GM10248 (cell line): ENCODE measurements around the gene INTS4.
"Not testable (repeated sequence)": the region's sequence is repeated elsewhere in the genome, so short reads cannot be mapped to it uniquely, and the experiment has no call there.

Experiments used
- CTCF ChIA-PET: fragments of 300-600 bp; sonication (Branson Sonifier 250); formaldehyde crosslinking; extraction: SDS; loops from one replicate; lab custom pipeline; 2021; ENCODE audit warnings: antibody characterized with exemption; lab: Yijun Ruan, JAX
- POLR2A ChIA-PET: fragments of 350-650 bp; sonication (Branson Sonifier 250); formaldehyde crosslinking; extraction: SDS; loops from one replicate; lab custom pipeline; 2020; ENCODE audit warnings: antibody characterized with exemption; lab: Yijun Ruan, JAX
- DNase-seq: peaks from one replicate; pipeline ENCODE4 v3.0.0; 2012; ENCODE audit errors: extremely low spot score
- TF ChIP-seq, protein P1 (sequence below): IDR thresholded peaks from 2 replicates; pipeline ENCODE4 v1.5.1; 2012; ENCODE audit warnings: mild to moderate bottlenecking, low read depth; ENCODE audit errors: extremely low read depth, missing control alignments, control extremely low read depth

INTS4 gene

DNA sequence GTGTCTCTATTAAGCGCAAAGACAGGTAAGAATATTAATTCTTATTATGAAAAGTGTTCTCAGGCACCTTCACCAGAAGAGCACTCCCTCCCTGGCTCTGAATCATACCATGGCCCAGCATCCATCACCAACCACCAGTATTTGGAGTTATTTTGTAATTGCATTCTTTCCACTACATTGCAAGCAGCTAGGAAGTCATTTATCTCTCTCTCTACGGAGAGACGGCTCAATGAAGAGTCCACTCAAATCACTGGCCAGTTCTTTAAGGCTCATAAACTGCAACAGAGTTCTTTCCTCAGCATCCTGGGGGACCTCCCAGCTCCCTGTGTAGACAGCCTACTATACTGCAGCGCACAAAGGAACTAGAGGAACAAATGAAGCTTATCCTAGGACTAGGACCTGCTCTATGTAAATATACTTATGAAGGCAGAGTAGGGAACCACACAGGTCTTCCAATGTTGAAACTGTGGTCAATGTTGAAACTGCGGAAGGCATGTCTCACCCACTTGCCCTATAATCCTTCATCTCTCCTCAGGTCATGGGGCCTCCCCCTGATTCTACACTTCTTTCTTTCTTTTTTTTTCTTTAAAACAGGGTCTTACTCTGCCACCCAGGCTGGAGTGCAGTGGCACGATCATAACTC lies 110.2 kb downstream of the INTS4 start:
- ChIA-PET CTCF (no interaction called here), POLR2A (no interaction called here)
- TF ChIP-seq, protein P1, sequence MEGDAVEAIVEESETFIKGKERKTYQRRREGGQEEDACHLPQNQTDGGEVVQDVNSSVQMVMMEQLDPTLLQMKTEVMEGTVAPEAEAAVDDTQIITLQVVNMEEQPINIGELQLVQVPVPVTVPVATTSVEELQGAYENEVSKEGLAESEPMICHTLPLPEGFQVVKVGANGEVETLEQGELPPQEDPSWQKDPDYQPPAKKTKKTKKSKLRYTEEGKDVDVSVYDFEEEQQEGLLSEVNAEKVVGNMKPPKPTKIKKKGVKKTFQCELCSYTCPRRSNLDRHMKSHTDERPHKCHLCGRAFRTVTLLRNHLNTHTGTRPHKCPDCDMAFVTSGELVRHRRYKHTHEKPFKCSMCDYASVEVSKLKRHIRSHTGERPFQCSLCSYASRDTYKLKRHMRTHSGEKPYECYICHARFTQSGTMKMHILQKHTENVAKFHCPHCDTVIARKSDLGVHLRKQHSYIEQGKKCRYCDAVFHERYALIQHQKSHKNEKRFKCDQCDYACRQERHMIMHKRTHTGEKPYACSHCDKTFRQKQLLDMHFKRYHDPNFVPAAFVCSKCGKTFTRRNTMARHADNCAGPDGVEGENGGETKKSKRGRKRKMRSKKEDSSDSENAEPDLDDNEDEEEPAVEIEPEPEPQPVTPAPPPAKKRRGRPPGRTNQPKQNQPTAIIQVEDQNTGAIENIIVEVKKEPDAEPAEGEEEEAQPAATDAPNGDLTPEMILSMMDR = no peak
- DNase-seq = no peak

DNA sequence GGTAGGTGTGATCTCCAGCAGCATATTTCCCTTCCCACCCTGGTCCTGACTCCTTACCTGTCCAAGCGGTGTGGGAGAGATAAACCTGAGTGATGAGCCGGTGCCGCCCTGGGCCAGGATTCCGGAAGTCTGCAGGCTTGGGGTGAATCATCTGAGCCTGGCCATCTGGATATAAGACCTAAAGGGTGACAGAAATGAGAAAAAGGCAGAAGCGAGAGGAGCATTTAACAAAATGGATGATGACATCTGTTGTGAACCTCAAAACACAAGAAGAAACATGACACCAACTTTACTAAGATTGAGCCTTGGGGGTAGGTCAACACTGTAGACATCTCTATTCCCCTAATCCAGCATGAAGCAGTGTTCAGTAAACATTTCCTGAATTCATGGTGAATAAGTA lies 110.7 kb downstream of the INTS4 start:
- no peak for DNase-seq
- ChIA-PET CTCF (no interaction called here), POLR2A (no interaction called here)
- TF ChIP-seq, protein P1 = no peak

DNA sequence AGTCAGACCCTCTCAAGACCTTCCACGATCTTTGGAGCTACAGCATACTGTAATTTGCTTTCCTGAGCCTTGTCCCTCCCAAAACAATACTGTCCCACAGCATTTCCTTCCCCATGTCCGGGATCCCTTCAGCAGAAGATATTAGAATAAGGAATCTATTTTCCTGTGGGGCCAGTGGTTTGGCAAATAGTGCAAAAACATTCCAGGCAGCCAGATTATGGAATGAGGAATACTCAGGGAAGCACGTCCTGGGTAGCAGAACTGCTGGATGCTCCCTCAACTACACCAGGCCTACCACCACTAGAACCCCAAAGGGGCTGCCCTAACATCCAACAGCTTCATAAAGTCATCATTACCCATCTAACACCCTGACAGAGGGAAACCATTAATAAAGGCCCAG lies 112.1 kb downstream of the INTS4 start:
- ChIA-PET CTCF (interaction anchor here (1.3 kb wide), 1 partner anchor 15 kb away, joined by 3 read pairs; no protein-coding TSS in a partner anchor), POLR2A (no interaction called here)
- TF ChIP-seq, protein P1 = no peak
- no peak for DNase-seq

DNA sequence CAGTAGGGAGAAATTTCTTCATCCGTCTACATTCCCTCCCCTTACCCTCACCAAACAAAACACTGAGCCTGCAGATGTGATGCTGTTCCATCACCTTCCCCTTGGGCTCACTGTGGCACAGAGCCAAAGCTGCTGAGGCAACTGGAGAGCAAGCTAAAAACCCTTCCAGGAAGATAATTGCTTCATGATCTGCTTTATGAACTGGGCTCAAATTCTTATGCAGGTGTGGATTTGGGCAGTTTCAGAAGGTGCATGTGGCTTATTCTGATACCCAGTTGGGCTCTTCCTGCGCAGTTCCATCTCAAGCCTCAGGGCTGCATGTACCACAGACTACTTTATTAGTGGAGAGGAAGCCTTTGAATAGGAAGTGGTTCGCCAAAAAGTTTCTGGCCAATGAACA lies 115.2 kb downstream of the INTS4 start:
- CTCF ChIA-PET = interaction anchor here (1.6 kb wide), 1 partner anchor 21 kb away, joined by 4 read pairs; no protein-coding TSS in a partner anchor
- POLR2A ChIA-PET = no interaction called here
- DNase-seq = no peak
- TF ChIP-seq, protein P1 = no peak

DNA sequence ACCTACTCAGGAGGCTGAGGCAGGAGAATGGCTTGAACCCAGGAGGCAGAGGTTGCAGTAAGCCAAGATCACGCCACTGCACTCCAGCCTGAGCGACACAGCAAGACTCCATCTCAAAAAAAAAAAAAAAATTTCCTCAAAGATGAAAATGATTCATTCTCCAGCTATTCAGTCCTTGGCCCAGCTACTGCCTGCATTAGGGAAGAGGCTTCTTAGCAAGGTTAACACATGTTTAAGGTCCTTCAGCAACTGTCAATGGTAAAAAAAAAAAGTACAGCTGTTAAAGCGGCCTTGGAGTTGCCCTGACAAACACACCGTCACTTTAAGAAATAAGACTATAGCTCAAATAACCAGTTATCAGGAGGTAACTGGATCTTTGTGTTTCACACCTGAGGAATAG lies 116.2 kb downstream of the INTS4 start:
- DNase-seq, POLR2A ChIA-PET: not testable (repeated sequence)
- CTCF ChIA-PET = interaction anchor here (1.6 kb wide), 1 partner anchor 20 kb away, joined by 4 read pairs; no protein-coding TSS in a partner anchor

DNA sequence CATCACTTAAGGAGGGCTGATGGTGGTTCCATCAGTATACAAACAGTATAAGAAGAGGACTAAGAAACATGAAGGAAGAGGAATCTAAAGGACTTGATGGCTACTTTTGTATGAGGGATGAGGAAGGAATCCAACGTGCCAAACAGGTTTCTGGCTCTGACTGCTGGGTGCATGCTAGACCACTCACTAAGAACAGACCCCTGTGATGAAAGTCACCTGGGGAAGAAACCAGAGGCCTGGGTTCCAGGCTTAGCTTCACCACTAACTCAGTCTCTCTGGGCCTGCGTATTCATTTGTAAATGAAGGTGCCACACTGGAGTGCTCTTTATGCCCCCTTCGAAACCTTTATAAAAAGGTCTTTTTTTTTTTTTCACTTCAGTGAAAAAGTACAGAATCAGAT lies 118.4 kb downstream of the INTS4 start:
- ChIA-PET POLR2A (no interaction called here), CTCF (interaction anchor here (1.6 to 2.6 kb wide), 2 partner anchors 9 to 124 kb away, joined by 3 to 8 read pairs; no protein-coding TSS in a partner anchor)
- TF ChIP-seq, protein P1 = no peak
- no peak for DNase-seq

DNA sequence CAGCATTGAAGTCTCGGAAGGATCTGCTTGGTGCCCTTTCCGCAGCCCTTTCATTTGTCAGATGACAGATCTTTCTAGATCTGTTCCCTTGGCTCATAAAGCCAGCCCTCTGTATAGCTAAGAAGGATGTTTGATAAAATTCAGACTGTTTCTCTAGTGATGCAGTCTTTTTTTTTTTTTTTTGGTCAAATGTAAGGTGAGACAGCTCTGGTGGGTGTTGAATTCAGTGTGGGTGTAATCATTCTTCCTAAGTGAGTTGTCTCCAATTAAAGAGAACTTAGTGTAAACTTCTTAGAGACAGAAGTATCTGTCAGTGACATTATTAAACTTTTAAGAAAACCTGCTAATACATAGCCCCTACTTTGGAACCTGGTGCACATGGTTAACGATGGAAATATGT lies 120.3 kb downstream of the INTS4 start:
- CTCF ChIA-PET = no interaction called here
- no peak for DNase-seq
- TF ChIP-seq, protein P1 = no peak
- POLR2A ChIA-PET = no interaction called here
